ENCODE results near the gene TRPM5. TPM values are rescaled to one million over a fixed set of nuclear protein-coding genes. Genes with fewer than 3 reads are reported as not detected.

The TRPM5 gene
- total and polyA plus RNA-seq, 7 donors = not detected

DNA sequence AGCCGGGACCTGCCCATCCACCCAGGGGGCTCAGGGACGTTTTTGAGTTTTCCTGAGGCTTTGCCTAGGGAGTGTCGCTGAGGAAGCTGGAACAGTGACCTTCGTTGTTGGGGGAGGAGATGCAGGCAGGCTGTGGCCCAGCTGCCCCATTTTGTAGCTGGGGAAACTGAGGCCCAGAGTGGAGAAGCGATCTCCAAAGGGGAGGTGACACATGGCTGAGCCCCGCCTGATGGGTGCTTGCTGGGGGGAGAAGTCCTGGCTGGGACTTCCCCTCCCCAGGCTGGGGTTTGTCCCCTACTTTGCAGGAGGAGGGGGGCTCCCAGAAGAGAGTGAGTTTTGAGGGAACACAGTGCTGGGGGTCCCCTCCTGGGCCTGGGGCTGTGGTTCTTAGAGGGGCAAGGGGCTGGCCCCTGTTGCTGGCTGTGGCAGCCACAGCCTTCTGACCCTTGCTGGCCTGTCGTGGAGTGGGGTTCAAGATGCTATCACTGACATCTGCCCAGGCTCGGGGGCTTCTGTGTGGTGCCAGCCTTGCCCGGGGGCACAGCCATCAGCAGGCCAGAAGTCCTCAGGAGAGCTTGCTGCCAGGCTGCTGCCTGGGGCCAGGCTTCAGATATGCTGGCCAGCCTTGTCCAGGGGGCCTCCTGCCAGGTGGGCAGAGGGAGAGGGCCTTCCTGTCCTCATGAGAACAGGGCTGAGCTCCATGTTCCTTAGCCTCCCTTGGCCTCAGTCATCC lies 21.9 kb upstream of the TRPM5 start:
- DNase-seq (no peak), ATAC-seq (no peak)
- Histone ChIP-seq H3K9me3 (no peaks in the 10 kb centered on the region), H3K27me3 (ENCODE audit: insufficient read depth in 3 of 3, low read length in 2 of 3) (peaks cover 0 to 7% (median 0%) of the 10 kb centered on the region in 3 donors), H3K4me1 (no peaks in the 10 kb centered on the region), H3K36me3 (ENCODE audit: insufficient read depth in 1 of 2, low read depth in 1 of 2) (no peaks in the 10 kb centered on the region), H3K4me3 (no peak overlapping the region), H3K27ac (no peak overlapping the region)
- 78 to 81% (median 79%) methylated on average over 9 of the region's 9 CpGs for WGBS, 3 donors
- intact Hi-C loops (cut with DNase I) = no loop called here
- TF ChIP-seq, protein P1, sequence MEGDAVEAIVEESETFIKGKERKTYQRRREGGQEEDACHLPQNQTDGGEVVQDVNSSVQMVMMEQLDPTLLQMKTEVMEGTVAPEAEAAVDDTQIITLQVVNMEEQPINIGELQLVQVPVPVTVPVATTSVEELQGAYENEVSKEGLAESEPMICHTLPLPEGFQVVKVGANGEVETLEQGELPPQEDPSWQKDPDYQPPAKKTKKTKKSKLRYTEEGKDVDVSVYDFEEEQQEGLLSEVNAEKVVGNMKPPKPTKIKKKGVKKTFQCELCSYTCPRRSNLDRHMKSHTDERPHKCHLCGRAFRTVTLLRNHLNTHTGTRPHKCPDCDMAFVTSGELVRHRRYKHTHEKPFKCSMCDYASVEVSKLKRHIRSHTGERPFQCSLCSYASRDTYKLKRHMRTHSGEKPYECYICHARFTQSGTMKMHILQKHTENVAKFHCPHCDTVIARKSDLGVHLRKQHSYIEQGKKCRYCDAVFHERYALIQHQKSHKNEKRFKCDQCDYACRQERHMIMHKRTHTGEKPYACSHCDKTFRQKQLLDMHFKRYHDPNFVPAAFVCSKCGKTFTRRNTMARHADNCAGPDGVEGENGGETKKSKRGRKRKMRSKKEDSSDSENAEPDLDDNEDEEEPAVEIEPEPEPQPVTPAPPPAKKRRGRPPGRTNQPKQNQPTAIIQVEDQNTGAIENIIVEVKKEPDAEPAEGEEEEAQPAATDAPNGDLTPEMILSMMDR (IDR thresholded peaks at IDR 0.05) = no peak

DNA sequence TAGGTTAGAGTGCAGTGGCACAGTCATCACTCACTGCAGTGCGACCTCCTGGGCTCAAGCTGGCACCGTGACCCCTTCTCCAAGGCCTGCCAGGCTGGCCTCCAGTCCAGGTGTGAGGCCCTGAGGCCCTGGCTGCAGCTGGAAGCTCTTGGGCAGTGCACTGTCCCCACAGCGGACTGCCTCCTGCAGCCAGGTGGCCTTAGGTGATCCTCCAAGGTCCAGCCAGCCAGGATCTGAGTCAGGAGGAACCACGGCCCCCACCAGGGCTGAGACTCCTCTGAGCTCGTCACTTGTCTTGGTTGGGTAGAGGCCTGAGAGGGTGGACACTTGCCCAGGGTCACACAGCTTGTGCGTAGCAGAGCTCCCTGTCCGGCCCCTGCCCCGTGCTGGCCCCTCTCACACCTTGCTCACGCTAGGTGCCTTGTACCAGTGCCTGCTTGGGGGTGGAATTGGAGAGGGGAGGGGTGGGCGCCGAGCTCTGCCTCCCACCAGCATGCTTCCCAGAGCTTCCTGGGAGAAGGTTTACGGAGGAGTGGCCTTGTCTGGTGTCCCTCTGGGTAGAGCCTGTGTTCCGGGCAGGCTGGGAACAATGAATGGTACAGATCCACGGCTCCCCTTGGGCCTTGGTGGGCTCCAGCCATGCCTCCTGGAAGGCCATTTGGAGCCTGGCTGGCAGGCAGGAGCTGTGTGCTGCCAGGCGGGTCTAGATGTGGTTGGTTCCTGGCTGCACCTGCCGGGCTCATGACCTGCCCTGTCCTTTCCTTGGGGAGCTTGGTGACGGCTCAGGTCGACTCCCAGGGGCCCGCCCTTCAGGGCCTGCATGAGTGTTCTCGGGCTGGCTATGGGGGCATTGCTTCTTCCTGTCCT lies 21.1 kb upstream of the TRPM5 start:
- Histone ChIP-seq H3K27ac (no peak overlapping the region), H3K9me3 (no peaks in the 10 kb centered on the region), H3K27me3 (ENCODE audit: insufficient read depth in 3 of 3, low read length in 2 of 3) (peaks cover 0 to 7% (median 0%) of the 10 kb centered on the region in 3 donors), H3K4me1 (no peaks in the 10 kb centered on the region), H3K36me3 (ENCODE audit: insufficient read depth in 1 of 2, low read depth in 1 of 2) (no peaks in the 10 kb centered on the region), H3K4me3 (no peak overlapping the region)
- intact Hi-C loops (cut with DNase I) = no loop called here
- no peak for DNase-seq
- no peak for ATAC-seq
- whole genome bisulfite sequencing, 3 donors = 89 to 92% (median 92%) methylated on average over 20 of the region's 20 CpGs
- TF ChIP-seq, protein P1 (IDR thresholded peaks at IDR 0.05) = no peak

DNA sequence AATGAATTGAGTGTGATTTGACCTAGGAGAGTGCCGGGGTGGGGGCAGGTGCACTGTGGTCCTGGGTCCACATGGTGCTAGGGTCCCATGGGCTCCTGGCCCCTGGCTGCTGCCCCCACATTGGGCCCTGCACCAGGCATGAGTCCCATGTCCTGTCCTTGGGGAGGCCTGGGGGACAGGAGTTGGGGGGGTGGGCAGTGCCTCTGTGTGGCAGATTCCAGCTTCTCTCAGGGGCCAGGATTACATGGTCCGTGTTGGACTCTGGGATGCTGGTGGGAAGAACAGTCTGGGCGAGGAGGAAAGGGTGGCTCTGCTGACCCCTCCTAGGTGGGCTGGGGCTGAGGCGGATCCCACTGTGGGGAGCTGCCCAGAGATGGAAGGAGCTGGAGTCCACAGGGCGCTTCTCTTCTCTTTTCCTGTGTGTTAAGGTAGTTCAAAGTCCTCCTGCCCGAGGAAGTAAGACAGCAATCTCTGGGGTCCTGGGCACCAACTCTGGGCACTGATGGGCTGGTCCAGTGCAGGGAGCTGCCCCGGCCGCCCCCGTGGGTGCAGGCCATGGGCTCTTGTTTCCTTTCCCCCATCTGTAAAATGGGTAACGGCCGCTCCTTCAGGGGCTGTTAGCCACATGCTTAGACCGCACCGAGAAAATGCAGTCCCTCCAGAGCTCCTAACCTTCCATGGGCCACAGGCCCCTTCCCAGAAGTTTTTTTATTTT lies 20.3 kb upstream of the TRPM5 start:
- no peak for ATAC-seq
- WGBS, 3 donors = 87 to 90% (median 88%) methylated on average over 13 of the region's 13 CpGs
- DNase-seq = no peak
- Histone ChIP-seq H3K36me3 (ENCODE audit: insufficient read depth in 1 of 2, low read depth in 1 of 2) (no peaks in the 10 kb centered on the region), H3K4me1 (no peaks in the 10 kb centered on the region), H3K4me3 (no peak overlapping the region), H3K9me3 (no peaks in the 10 kb centered on the region), H3K27ac (no peak overlapping the region), H3K27me3 (ENCODE audit: insufficient read depth in 3 of 3, low read length in 2 of 3) (peaks cover 0 to 5% (median 0%) of the 10 kb centered on the region in 3 donors)
- intact Hi-C loops (cut with DNase I) = no loop called here
- TF ChIP-seq, protein P1 (IDR thresholded peaks at IDR 0.05) = no peak

DNA sequence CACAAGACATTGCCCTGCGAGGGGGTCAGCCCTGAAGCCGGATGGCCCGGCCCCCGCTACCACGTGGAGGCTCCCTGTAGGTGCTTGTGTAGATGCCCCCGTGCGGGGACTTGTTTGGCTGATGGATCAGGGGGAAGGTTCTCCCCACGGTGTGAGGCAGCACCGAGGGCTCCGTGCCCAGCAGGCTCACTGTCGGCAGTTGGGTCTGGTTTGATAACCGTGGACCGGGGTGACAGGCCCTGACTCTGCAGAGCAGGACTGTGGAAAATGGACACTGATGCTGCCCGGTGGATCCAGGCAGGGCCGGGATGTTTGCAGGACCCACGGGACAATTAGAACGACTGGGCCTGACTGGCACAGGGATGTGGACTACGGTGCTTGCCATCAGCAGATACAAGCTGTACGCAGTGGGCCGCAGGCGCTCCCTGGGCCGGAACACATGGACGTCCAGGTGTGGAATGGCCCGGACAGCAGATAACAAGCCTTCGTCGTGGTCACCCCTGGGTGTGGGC lies 19.5 kb upstream of the TRPM5 start:
- intact Hi-C loops (cut with DNase I) = no loop called here
- Histone ChIP-seq H3K4me3 (no peak overlapping the region), H3K36me3 (ENCODE audit: insufficient read depth in 1 of 2, low read depth in 1 of 2) (no peaks in the 10 kb centered on the region), H3K4me1 (no peaks in the 10 kb centered on the region), H3K27ac (no peak overlapping the region), H3K9me3 (no peaks in the 10 kb centered on the region), H3K27me3 (ENCODE audit: insufficient read depth in 3 of 3, low read length in 2 of 3) (peaks cover 0 to 5% (median 1%) of the 10 kb centered on the region in 3 donors)
- WGBS, 3 donors = 71 to 79% (median 72%) methylated on average over 26 of the region's 26 CpGs
- TF ChIP-seq, protein P1 (IDR thresholded peaks at IDR 0.05) = no peak
- ATAC-seq (no peak), DNase-seq (no peak)
